Sigmoid colon (tissue), 7 donors: ENCODE data around the gene SEPTIN3. TPM values are rescaled to one million over a fixed set of nuclear protein-coding genes. Genes with fewer than 3 reads are reported as not detected.

Source experiments
- DNase-seq: peaks from one replicate; pipeline ENCODE4 v3.0.0-alpha.2; 2019
- H3K27ac ChIP-seq, 4 donors: fragments of 200-600 bp; sonication (generic); one replicate each; pipeline ENCODE4 v1.5.1; 2016 to 2019; ENCODE audit warnings: mild to moderate bottlenecking in 1 of 4
- H3K27me3 ChIP-seq, 3 donors: fragments of 200-600 bp; sonication (generic); one replicate each; pipeline ENCODE4 v1.5.1; 2019; ENCODE audit warnings: mild to moderate bottlenecking in 1 of 3
- H3K36me3 ChIP-seq, 4 donors: fragments of 200-600 bp; sonication (generic); one replicate each; pipeline ENCODE4 v1.5.1; 2016 to 2019
- H3K4me1 ChIP-seq, 4 donors: fragments of 200-600 bp; sonication (generic); one replicate each; pipeline ENCODE4 v1.5.1; 2017 to 2019
- H3K4me3 ChIP-seq, 4 donors: fragments of 200-600 bp; sonication (generic); one replicate each; pipeline ENCODE4 v1.5.1; 2017 to 2019; ENCODE audit warnings: mild to moderate bottlenecking in 2 of 4, moderate library complexity in 1 of 4
- H3K9me3 ChIP-seq, 4 donors: fragments of 200-600 bp in 3 of 4; sonication (generic) in 3 of 4; one replicate each; pipeline versions ENCODE4 v1.5.1 to v1.6.1; 2013 to 2019
- CTCF ChIP-seq, 4 experiments: fragments of 450-650 bp in 3 of 4; fragments of 200-600 bp in 1 of 4; IDR thresholded peaks; one replicate each; pipeline ENCODE4 v1.5.1; 2016 to 2019; ENCODE audit warnings: antibody characterized with exemption in 4 of 4, mild to moderate bottlenecking in 3 of 4, moderate library complexity in 2 of 4
- EP300 ChIP-seq, 4 donors: sonication (generic); formaldehyde crosslinking; IDR thresholded peaks; one replicate each; pipeline ENCODE4 v1.6.1; 2017; ENCODE audit warnings: antibody characterized with exemption in 4 of 4
- POLR2A ChIP-seq, 2 donors: fragments of 450-650 bp; IDR thresholded peaks; one replicate each; pipeline ENCODE4 v1.6.1; 2016; ENCODE audit warnings: antibody characterized with exemption in 2 of 2, mild to moderate bottlenecking in 2 of 2, moderate library complexity in 2 of 2
- POLR2AphosphoS5 ChIP-seq, 4 donors: sonication (generic); formaldehyde crosslinking; IDR thresholded peaks; one replicate each; pipeline ENCODE4 v1.6.1; 2017; ENCODE audit warnings: antibody characterized with exemption in 4 of 4
- WGBS, 2 donors: extraction: QIAGEN DNeasy Blood & Tissue Kit; methylation state at CpG; one replicate each; pipeline ENCODE4 v1.1.7; 2013; 5-methylcytosine and 5-hydroxymethylcytosine counted together
- intact Hi-C: fragments of 100-400 bp; cut with DNase I; formaldehyde crosslinking; loops from one replicate; pipeline ENCODE4 v1.15.1; 2023
- polyA plus RNA-seq, 3 donors: library from polyadenylated mRNA; stranded (reverse); fragments of 200-250 nt; gene quantifications; one replicate each; pipeline ENCODE4 v1.2.3, GENCODE V29; 2013
- total RNA-seq, 4 donors: library from RNA; depleted of rRNA; stranded (reverse); fragments of >200 nt; gene quantifications; one replicate each; pipeline ENCODE4 v1.1.0, GENCODE V29; 2016
- donor health status: healthy with polysubstance abuse.
- donor health status: Bipolar disorder and iron deficiency.
- donor health status: healthy.

Gene SEPTIN3
- total and polyA plus RNA-seq, 7 donors = 0.46 to 1.6 (median 1.1) TPM

- Histone ChIP-seq H3K4me1 (peaks cover 0 to 26% (median 25%) of the 10 kb centered on the region in 4 donors), H3K27me3 (peaks cover 13 to 46% (median 45%) of the 10 kb centered on the region in 3 donors), H3K4me3 (no peak overlapping the region), H3K27ac (no peak overlapping the region), H3K36me3 (no peaks in the 10 kb centered on the region), H3K9me3 (no peaks in the 10 kb centered on the region)
- intact Hi-C loops = no loop called here
- DNase-seq = no peak
- WGBS, 2 donors = 86 to 88% methylated on average over 14 of the region's 14 CpGs
- no peak for TF ChIP-seq POLR2AphosphoS5 (IDR thresholded peaks at IDR 0.05)
Observed at GRCh38 chr22:41923595-41924276, 45.5 kb upstream of the SEPTIN3 start.

- no peak for DNase-seq
- peak overlapping the region in 3 of 4 donors; percentile 30 to 47 (median 45) for H3K4me3 ChIP-seq
- 4% methylated on average over 47 to 48 of the region's 48 CpGs for WGBS, 2 donors
Observed at GRCh38 chr22:41925783-41926460, 43.3 kb upstream of the SEPTIN3 start.

GRCh38 chr22:41927813-41928212 is 41.4 kb upstream of the SEPTIN3 start:
- TF ChIP-seq POLR2AphosphoS5 (IDR thresholded peaks at IDR 0.05) (no peak), EP300 (IDR thresholded peaks at IDR 0.05) (no peak), POLR2A (IDR thresholded peaks at IDR 0.05) (no peak), CTCF (IDR thresholded peaks at IDR 0.05) (no peak)
- WGBS, 2 donors = 70 to 82% methylated on average over 6 of the region's 6 CpGs
- H3K4me1 ChIP-seq = peaks cover 0 to 13% (median 12%) of the 10 kb centered on the region in 4 donors
- no peak overlapping the region for H3K27ac ChIP-seq
- intact Hi-C loops = no loop called here
- peaks cover 13 to 27% (median 26%) of the 10 kb centered on the region in 3 donors for H3K27me3 ChIP-seq
- no peak for DNase-seq
- no peaks in the 10 kb centered on the region for H3K9me3 ChIP-seq
- no peaks in the 10 kb centered on the region for H3K36me3 ChIP-seq
- no peak overlapping the region for H3K4me3 ChIP-seq

More at GRCh38 chr22:41925783-41926460, 43.3 kb upstream of the SEPTIN3 start:
- Histone ChIP-seq H3K27me3 (peaks cover 13 to 27% (median 26%) of the 10 kb centered on the region in 3 donors), H3K4me1 (peaks cover 0 to 13% (median 12%) of the 10 kb centered on the region in 4 donors), H3K27ac (no peak overlapping the region), H3K9me3 (no peaks in the 10 kb centered on the region), H3K36me3 (no peaks in the 10 kb centered on the region)
- TF ChIP-seq POLR2AphosphoS5 (IDR thresholded peaks at IDR 0.05) (no peak), POLR2A (IDR thresholded peaks at IDR 0.05) (no peak), CTCF (IDR thresholded peaks at IDR 0.05) (peak in 3 of 4 experiments; percentile 8 to 63 (median 12))
- intact Hi-C loops = no loop called here

DNA sequence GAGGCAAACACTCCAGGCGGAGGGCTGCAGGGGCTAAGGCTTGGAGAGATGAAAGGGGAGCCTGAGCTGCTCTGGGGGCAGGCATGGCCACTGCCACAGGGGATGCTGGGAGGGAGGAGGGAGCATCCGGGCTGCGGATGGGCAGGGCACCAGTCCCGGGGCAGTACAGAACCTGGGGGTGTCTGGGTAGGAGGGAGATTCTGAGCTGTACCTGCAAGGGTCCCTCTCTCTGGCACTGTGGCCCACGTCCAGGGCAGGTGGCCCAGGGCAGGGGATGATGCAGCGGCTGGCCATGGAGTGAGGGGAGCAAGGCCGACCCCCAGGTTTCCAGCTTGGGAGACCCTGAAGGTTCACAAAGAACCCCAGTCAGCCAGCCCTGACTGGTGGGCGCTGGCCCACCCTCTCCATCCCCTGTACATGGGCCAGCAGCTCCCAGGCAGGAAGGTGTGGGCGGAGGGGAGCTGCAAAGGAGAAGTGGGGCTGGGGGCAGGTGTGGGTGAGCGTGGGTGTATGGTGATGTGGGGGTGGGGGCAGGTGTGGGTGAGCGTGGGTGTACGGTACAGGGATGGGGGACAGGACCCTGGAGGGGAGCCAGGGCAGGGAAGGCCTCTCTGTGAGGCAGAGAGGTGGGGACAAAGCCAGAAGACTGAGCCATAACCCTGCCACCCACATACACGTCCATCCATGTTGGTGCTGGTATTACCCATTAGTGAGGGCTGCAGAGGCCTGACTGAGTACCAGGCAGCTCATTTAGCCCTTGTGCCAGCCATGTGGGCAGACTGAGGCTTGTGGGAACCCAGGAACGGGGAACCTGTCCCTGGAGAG is 40.4 kb upstream of the SEPTIN3 start:
- no peaks in the 10 kb centered on the region for H3K36me3 ChIP-seq
- H3K9me3 ChIP-seq = no peaks in the 10 kb centered on the region
- H3K27ac ChIP-seq = no peak overlapping the region
- no peak for DNase-seq
- 63 to 69% methylated on average over 14 of the region's 14 CpGs for WGBS, 2 donors
- intact Hi-C loops = no loop called here
- peaks cover 0 to 13% (median 12%) of the 10 kb centered on the region in 4 donors for H3K4me1 ChIP-seq
- H3K4me3 ChIP-seq = no peak overlapping the region
- peaks cover 13 to 22% (median 20%) of the 10 kb centered on the region in 3 donors for H3K27me3 ChIP-seq
- no peak for TF ChIP-seq POLR2AphosphoS5 (IDR thresholded peaks at IDR 0.05)

DNA sequence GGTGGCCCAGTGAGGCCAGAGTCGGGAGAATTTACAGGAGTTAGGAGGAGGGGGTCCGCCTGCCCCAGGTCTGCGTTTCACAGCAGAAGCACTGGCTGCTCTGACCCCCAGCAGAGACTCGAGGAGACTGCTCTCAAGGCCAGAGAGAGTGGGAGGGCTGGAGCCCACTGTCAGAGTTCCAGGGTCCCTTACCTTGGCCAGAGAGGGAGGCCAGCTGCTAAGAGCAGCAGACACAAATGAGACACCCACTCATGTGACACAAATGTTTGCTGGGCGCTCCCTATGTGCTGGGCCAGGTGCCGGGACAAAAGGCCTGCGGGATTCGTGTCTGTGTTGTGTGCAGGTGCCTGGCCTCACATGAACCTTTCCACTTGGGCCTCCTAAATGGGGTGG is 39.8 kb upstream of the SEPTIN3 start:
- Histone ChIP-seq H3K4me3 (no peak overlapping the region), H3K4me1 (peaks cover 0 to 13% (median 12%) of the 10 kb centered on the region in 4 donors), H3K9me3 (no peaks in the 10 kb centered on the region), H3K36me3 (no peaks in the 10 kb centered on the region), H3K27me3 (peaks cover 13 to 22% (median 20%) of the 10 kb centered on the region in 3 donors), H3K27ac (no peak overlapping the region)
- TF ChIP-seq POLR2A (IDR thresholded peaks at IDR 0.05) = no peak
- no peak for TF ChIP-seq POLR2AphosphoS5 (IDR thresholded peaks at IDR 0.05)
- TF ChIP-seq EP300 (IDR thresholded peaks at IDR 0.05) = no peak
- no peak for TF ChIP-seq CTCF (IDR thresholded peaks at IDR 0.05)
- 61 to 70% methylated on average over 8 of the region's 8 CpGs for WGBS, 2 donors
- intact Hi-C loops = no loop called here
- no peak for DNase-seq
